ENCODE results near the gene GNAT1.

- no peak for TF ChIP-seq POLR2A (IDR thresholded peaks at IDR 0.05; ENCODE audit: low read depth, low read length)
- TF ChIP-seq TAF1 (IDR thresholded peaks at IDR 0.05; ENCODE audit: borderline replicate concordance, low read depth, low read length) = no peak
- no peak for TF ChIP-seq POLR2AphosphoS5 (IDR thresholded peaks at IDR 0.05; ENCODE audit: low read depth, low read length)
Observed at GRCh38 chr3:50155491-50155878, 35.9 kb upstream of the GNAT1 start.
